C4-2B (cell line): Measurements from ENCODE around the gene TANC2.

Experiments used
- CTCF ChIP-seq: fragments of 450-650 bp; conservative IDR thresholded peaks from 2 replicates; pipeline ENCODE4 v1.5.1; 2017; ENCODE audit warnings: mild to moderate bottlenecking
- ZFX ChIP-seq: fragments of 450-650 bp; IDR thresholded peaks from 2 replicates; pipeline ENCODE4 v1.6.1; 2017

DNA sequence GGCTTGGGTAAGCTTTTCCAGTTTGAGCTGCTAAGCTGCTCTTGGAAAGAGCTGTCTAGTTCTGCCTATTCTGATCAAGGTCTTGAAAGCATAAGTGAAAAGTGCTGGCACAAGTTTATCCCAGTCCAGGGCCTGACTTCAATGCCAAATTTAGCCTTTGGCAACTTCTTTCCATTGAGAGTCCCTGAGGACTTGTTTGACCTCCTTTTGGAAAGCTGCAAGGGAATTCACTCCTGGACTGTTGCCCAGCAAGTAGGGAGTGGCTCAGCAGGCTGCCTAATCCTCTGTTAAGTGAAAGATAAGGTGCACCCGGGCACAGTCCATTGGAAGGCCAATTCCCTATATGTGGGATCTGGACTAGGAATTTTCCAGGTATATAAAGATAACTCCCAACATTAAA, 16.0 kb upstream of the TANC2 start:
- TF ChIP-seq CTCF (no peak), ZFX (no peak)
